Uterus (tissue), 2 donors: ENCODE measurements around the gene C5.

Experiments
- CTCF ChIP-seq, 4 experiments: fragments of 200-600 bp in 2 of 4; fragments of 450-650 bp in 2 of 4; sonication (generic) in 2 of 4; IDR thresholded peaks; one replicate each; pipeline ENCODE4 v1.5.1; 2016 to 2019; ENCODE audit warnings: antibody characterized with exemption in 4 of 4, mild to moderate bottlenecking in 2 of 4, moderate library complexity in 1 of 4
- POLR2A ChIP-seq, 2 donors: fragments of 450-650 bp; IDR thresholded peaks; one replicate each; pipeline ENCODE4 v1.6.1; 2016; ENCODE audit warnings: antibody characterized with exemption in 2 of 2, mild to moderate bottlenecking in 1 of 2, moderate library complexity in 1 of 2

GRCh38 chr9:121019273-121019672, 30.8 kb downstream of the C5 start:
- TF ChIP-seq CTCF (IDR thresholded peaks at IDR 0.05) (no peak), POLR2A (IDR thresholded peaks at IDR 0.05) (no peak)
